Naive thymus-derived CD4-positive, alpha-beta T cell (primary cell): Measurements from ENCODE around the gene STIL. TPM values are rescaled to one million over a fixed set of nuclear protein-coding genes. Genes with fewer than 3 reads are reported as not detected.

Experiments used
- ATAC-seq: fragments of 150-1000 bp; cut with Tn5 transposase; 2 replicates; pipeline ENCODE4 v1.10.0; 2021; ENCODE audit warnings: mild to moderate bottlenecking, moderate library complexity
- CTCF ChIA-PET: fragments of 350-600 bp; sonication (Branson Sonifier 250); formaldehyde crosslinking; loops from one replicate; lab custom pipeline; 2021; ENCODE audit warnings: antibody characterized with exemption; lab: Charles Lee
- POLR2A ChIA-PET: fragments of 350-600 bp; sonication (Branson Sonifier 250); formaldehyde crosslinking; loops from one replicate; lab custom pipeline; 2021; ENCODE audit warnings: antibody characterized with exemption, inconsistent platforms; lab: Charles Lee
- DNase-seq, 9 donors: peaks; one replicate each; pipeline versions ENCODE4 v3.0.0 to v3.0.0-alpha.2; 2020 to 2022; ENCODE audit warnings: mixed read lengths in 1 of 9
- H3K27ac ChIP-seq: one replicate; pipeline ENCODE4 v1.7.0; 2013; ENCODE audit warnings: mild to moderate bottlenecking, low read depth, low read length, moderate library complexity
- H3K27me3 ChIP-seq, 2 donors: one replicate each; pipeline ENCODE4 v1.7.0; 2013; ENCODE audit warnings: low read length in 2 of 2, mild to moderate bottlenecking in 2 of 2, moderate library complexity in 2 of 2; ENCODE audit not compliant: control insufficient read depth in 2 of 2, insufficient read depth in 2 of 2
- H3K36me3 ChIP-seq, 3 experiments: 1 replicate in 2 of 3; 2 replicates in 1 of 3; pipeline ENCODE4 v1.7.0; 2013; ENCODE audit warnings: low read length in 3 of 3, mild to moderate bottlenecking in 3 of 3, moderate library complexity in 1 of 3; ENCODE audit not compliant: insufficient read depth in 3 of 3, control insufficient read depth in 2 of 3
- H3K4me1 ChIP-seq, 2 donors: one replicate each; pipeline ENCODE4 v1.7.0; 2013; ENCODE audit warnings: low read length in 2 of 2, mild to moderate bottlenecking in 2 of 2, moderate library complexity in 1 of 2; ENCODE audit not compliant: control insufficient read depth in 2 of 2, insufficient read depth in 2 of 2
- H3K4me3 ChIP-seq: 2 replicates; pipeline ENCODE4 v1.7.0; 2013; ENCODE audit warnings: mild to moderate bottlenecking, low read length
- H3K9me3 ChIP-seq, 3 experiments: 1 replicate in 2 of 3; 2 replicates in 1 of 3; pipeline ENCODE4 v1.7.0; 2013; ENCODE audit warnings: low read length in 3 of 3; ENCODE audit not compliant: control insufficient read depth in 2 of 3
- H3K27ac Mint-ChIP-seq, 9 donors: one replicate each; pipeline ENCODE4 v1.8.0; 2020 to 2022; ENCODE audit warnings: mixed read lengths in 9 of 9, mild to moderate bottlenecking in 8 of 9, moderate library complexity in 5 of 9, inconsistent platforms in 2 of 9
- H3K27me3 Mint-ChIP-seq, 5 donors: one replicate each; pipeline ENCODE4 v1.8.0; 2021 to 2022; ENCODE audit warnings: mixed read lengths in 5 of 5, mild to moderate bottlenecking in 1 of 5
- H3K36me3 Mint-ChIP-seq, 5 donors: one replicate each; pipeline ENCODE4 v1.8.0; 2020 to 2022; ENCODE audit warnings: mixed read lengths in 5 of 5, mild to moderate bottlenecking in 3 of 5, inconsistent platforms in 1 of 5
- H3K4me1 Mint-ChIP-seq, 7 donors: one replicate each; pipeline ENCODE4 v1.8.0; 2020 to 2022; ENCODE audit warnings: mixed read lengths in 7 of 7, mild to moderate bottlenecking in 3 of 7, inconsistent platforms in 1 of 7
- H3K4me3 Mint-ChIP-seq, 10 donors: one replicate each; pipeline ENCODE4 v1.8.0; 2020 to 2022; ENCODE audit warnings: mild to moderate bottlenecking in 10 of 10, mixed read lengths in 10 of 10, moderate library complexity in 6 of 10, inconsistent platforms in 2 of 10
- H3K9me3 Mint-ChIP-seq, 11 donors: one replicate each; pipeline ENCODE4 v1.8.0; 2020 to 2022; ENCODE audit warnings: mixed read lengths in 11 of 11, mild to moderate bottlenecking in 4 of 11, inconsistent platforms in 1 of 11, moderate library complexity in 1 of 11
- intact Hi-C, 2 donors: fragments of 100-400 bp; cut with micrococcal nuclease; formaldehyde crosslinking; loops; one replicate each; pipeline ENCODE4 v1.15.1; 2023
- polyA plus RNA-seq, 2 donors: library from polyadenylated mRNA; unstranded; fragments of 300-500 nt; fragmentation: Illumina TruSeq; gene quantifications; one replicate each; pipeline ENCODE4 v1.2.3, GENCODE V29; 2021
- total RNA-seq, 6 experiments: library from RNA in 5 of 6; stranded (reverse) in 5 of 6; gene quantifications; 1 replicate in 5 of 6; 2 replicates in 1 of 6; pipeline ENCODE4 v1.2.3 and lab custom pipeline; 2021 to 2026

STIL gene
- total and polyA plus RNA-seq, 7 experiments from 2014 or later: 0.47 to 28.5 (median 1.4) TPM

- POLR2A ChIA-PET: interaction anchor here (1.1 to 3.4 kb wide), 5 partner anchors 10 to 103 kb away, joined by 4 to 35 read pairs (median 5); partner anchors contain the start of genes FOXD2 and STIL
- intact Hi-C loops: loop anchor here (1.0 to 5.0 kb wide), 7 partner anchors 20 to 1992 kb away; partner anchors contain the start of genes STIL (in 2 of the 2), BEND5 (in 1 of the 2), EFCAB14 (in 1 of the 2) and GPBP1L1 (in 1 of the 2)
- DNase-seq (peak; percentile 63 to 82 (median 77)), ATAC-seq (peak; percentile 93)
- H3K27ac Mint-ChIP-seq: peak overlapping the region in 6 of 9 donors; percentile 76 to 94 (median 92)
- peaks cover 0 to 7% (median 0%) of the 10 kb centered on the region in 5 donors for H3K36me3 Mint-ChIP-seq
- peak overlapping the region; percentile 92 for H3K27ac ChIP-seq
- H3K4me3 Mint-ChIP-seq: peak overlapping the region in 6 of 10 donors; percentile 90 to 94 (median 92)
- peaks cover 6 to 16% of the 10 kb centered on the region in 2 donors for H3K4me1 ChIP-seq
- H3K9me3 ChIP-seq: no peaks in the 10 kb centered on the region
- peak overlapping the region; percentile 87 for H3K4me3 ChIP-seq
- H3K27me3 Mint-ChIP-seq: no peaks in the 10 kb centered on the region
- H3K4me1 Mint-ChIP-seq: peaks cover 12 to 34% (median 22%) of the 10 kb centered on the region in 7 donors
- no peaks in the 10 kb centered on the region for H3K27me3 ChIP-seq
- no peaks in the 10 kb centered on the region for H3K9me3 Mint-ChIP-seq
- CTCF ChIA-PET: interaction anchor here (0.6 to 1.5 kb wide), 3 partner anchors 9 to 20 kb away, joined by 3 to 4 read pairs (median 3); partner anchors contain the start of gene STIL
- H3K36me3 ChIP-seq: peaks cover 0 to 3% (median 0%) of the 10 kb centered on the region in 3 experiments
Measured at GRCh38 chr1:47333922-47334764, 20.2 kb upstream of the STIL start.

GRCh38 chr1:47333578-47333921, 19.6 kb upstream of the STIL start, which contains the start of gene CMPK1:
CMPK1 (plus strand) TSS chr1:47333790; CDS start chr1:47333946, 156 bp downstream.
- H3K36me3 Mint-ChIP-seq: peaks cover 0 to 5% (median 0%) of the 10 kb centered on the region in 5 donors
- POLR2A ChIA-PET: interaction anchor here (1.1 to 3.4 kb wide), 5 partner anchors 10 to 104 kb away, joined by 4 to 35 read pairs (median 5); partner anchors contain the start of genes FOXD2 and STIL
- peak within 1 kb of the TSS in 6 of 9 donors; percentile 76 to 94 (median 92) for H3K27ac Mint-ChIP-seq
- Histone ChIP-seq H3K4me3 (peak within 1 kb of the TSS; percentile 87), H3K36me3 (peaks cover 0 to 3% (median 0%) of the 10 kb centered on the region in 3 experiments), H3K9me3 (no peaks in the 10 kb centered on the region), H3K4me1 (peaks cover 6 to 16% of the 10 kb centered on the region in 2 donors), H3K27ac (peak within 1 kb of the TSS; percentile 92), H3K27me3 (no peaks in the 10 kb centered on the region)
- intact Hi-C loops: loop anchor here in 1 of 2 donors (5.0 kb wide), 3 partner anchors 616 to 1991 kb away; partner anchors contain the start of genes EFCAB14, GPBP1L1, MUTYH and TMEM69
- no peaks in the 10 kb centered on the region for H3K9me3 Mint-ChIP-seq
- H3K27me3 Mint-ChIP-seq: no peaks in the 10 kb centered on the region
- H3K4me1 Mint-ChIP-seq: peaks cover 12 to 32% (median 20%) of the 10 kb centered on the region in 7 donors
- CTCF ChIA-PET: interaction anchor here (0.6 to 1.5 kb wide), 3 partner anchors 9 to 19 kb away, joined by 3 to 4 read pairs (median 3); partner anchors contain the start of gene STIL
- peak; percentile 82 for ATAC-seq
- peak in 8 of 9 donors; percentile 52 to 82 (median 64) for DNase-seq
- H3K4me3 Mint-ChIP-seq: peak within 1 kb of the TSS in 6 of 10 donors; percentile 90 to 94 (median 92)

- Mint-ChIP-seq H3K27ac (no peak overlapping the region), H3K4me3 (no peak overlapping the region), H3K9me3 (no peaks in the 10 kb centered on the region), H3K27me3 (no peaks in the 10 kb centered on the region), H3K4me1 (peaks cover 12 to 26% (median 17%) of the 10 kb centered on the region in 7 donors), H3K36me3 (peaks cover 0 to 5% (median 0%) of the 10 kb centered on the region in 5 donors)
- Histone ChIP-seq H3K27ac (peak overlapping the region; percentile 92), H3K27me3 (no peaks in the 10 kb centered on the region), H3K9me3 (no peaks in the 10 kb centered on the region), H3K4me1 (peaks cover 6 to 16% of the 10 kb centered on the region in 2 donors), H3K4me3 (peak overlapping the region; percentile 87), H3K36me3 (peaks cover 0 to 3% (median 0%) of the 10 kb centered on the region in 3 experiments)
- ChIA-PET POLR2A (interaction anchor here (1.1 to 3.4 kb wide), 5 partner anchors 9 to 105 kb away, joined by 4 to 35 read pairs (median 5); partner anchors contain the start of genes FOXD2 and STIL), CTCF (interaction anchor here (0.6 to 1.5 kb wide), 3 partner anchors 9 to 19 kb away, joined by 3 to 4 read pairs (median 3); partner anchors contain the start of gene STIL)
- no peak for ATAC-seq
- peak in 1 of 9 donors; percentile 5 for DNase-seq
- intact Hi-C loops: loop anchor here in 1 of 2 donors (5.0 kb wide), 3 partner anchors 616 to 1991 kb away; partner anchors contain the start of genes EFCAB14, GPBP1L1, MUTYH and TMEM69
Measured at GRCh38 chr1:47332779-47333577, 19.0 kb upstream of the STIL start.

- Histone ChIP-seq H3K4me3 (no peak overlapping the region), H3K4me1 (peaks cover 6 to 16% of the 10 kb centered on the region in 2 donors), H3K27ac (no peak overlapping the region), H3K27me3 (no peaks in the 10 kb centered on the region), H3K9me3 (no peaks in the 10 kb centered on the region), H3K36me3 (peaks cover 0 to 3% (median 0%) of the 10 kb centered on the region in 3 experiments)
- Mint-ChIP-seq H3K4me1 (peaks cover 12 to 22% (median 17%) of the 10 kb centered on the region in 7 donors), H3K36me3 (peaks cover 0 to 5% (median 0%) of the 10 kb centered on the region in 5 donors), H3K27ac (no peak overlapping the region), H3K27me3 (no peaks in the 10 kb centered on the region), H3K9me3 (no peaks in the 10 kb centered on the region), H3K4me3 (peak overlapping the region in 5 of 10 donors; percentile 14 to 77 (median 59))
- ChIA-PET CTCF (no interaction called here), POLR2A (interaction anchor here (1.1 to 3.4 kb wide), 2 partner anchors 14 to 18 kb away, joined by 4 to 35 read pairs; partner anchors contain the start of gene STIL)
- intact Hi-C loops: loop anchor here in 1 of 2 donors (5.0 kb wide), 3 partner anchors 615 to 1990 kb away; partner anchors contain the start of genes EFCAB14, GPBP1L1, MUTYH and TMEM69
- DNase-seq (no peak), ATAC-seq (no peak)
Measured at GRCh38 chr1:47331875-47332274, 17.9 kb upstream of the STIL start.

- H3K27me3 ChIP-seq: no peaks in the 10 kb centered on the region
- H3K9me3 ChIP-seq: no peaks in the 10 kb centered on the region
- H3K27ac ChIP-seq: no peak overlapping the region
- Mint-ChIP-seq H3K9me3 (no peaks in the 10 kb centered on the region), H3K4me1 (peaks cover 5 to 11% (median 6%) of the 10 kb centered on the region in 7 donors), H3K36me3 (peaks cover 0 to 5% (median 0%) of the 10 kb centered on the region in 5 donors), H3K27me3 (no peaks in the 10 kb centered on the region), H3K4me3 (no peak overlapping the region), H3K27ac (no peak overlapping the region)
- CTCF ChIA-PET: interaction anchor here (0.5 kb wide), 1 partner anchor 12 kb away, joined by 6 read pairs; no protein-coding TSS in a partner anchor
- DNase-seq: no peak
- H3K36me3 ChIP-seq: peaks cover 0 to 3% (median 0%) of the 10 kb centered on the region in 3 experiments
- ATAC-seq: no peak
- POLR2A ChIA-PET: no interaction called here
- peaks cover 6 to 14% of the 10 kb centered on the region in 2 donors for H3K4me1 ChIP-seq
- intact Hi-C loops: loop anchor here in 1 of 2 donors (5.0 kb wide), 3 partner anchors 613 to 1988 kb away; partner anchors contain the start of genes EFCAB14, GPBP1L1, MUTYH and TMEM69
- no peak overlapping the region for H3K4me3 ChIP-seq
Measured at GRCh38 chr1:47330212-47330611, 16.3 kb upstream of the STIL start.
